GM12878 (cell line): Measurements from ENCODE around the gene RERE. TPM values are rescaled to one million over a fixed set of nuclear protein-coding genes. Genes with fewer than 3 reads are reported as not detected.

Experiments
- ATAC-seq: fragments of 200-7000 bp; cut with Tn5 transposase; 3 replicates; pipeline ENCODE4 v1.9.1; 2020; ENCODE audit warnings: mild to moderate bottlenecking, moderate library complexity
- BruUV-seq: library from RNA; stranded (reverse); fragments of 400-500 nt; replicated peaks from 2 replicates; lab custom pipeline; 2021; lab: Mats Ljungman, UMichigan
- CTCF ChIA-PET: fragments of 300-600 bp; sonication (Branson Sonifier 250); formaldehyde crosslinking; extraction: SDS; loops from one replicate; lab custom pipeline; 2021; ENCODE audit warnings: inconsistent platforms; lab: Yijun Ruan, JAX
- POLR2A ChIA-PET: fragments of 350-600 bp; formaldehyde crosslinking; extraction: SDS; loops from one replicate; lab custom pipeline; 2021; ENCODE audit warnings: inconsistent platforms; lab: Charles Lee
- RAD21 ChIA-PET: fragments of 300-600 bp; sonication (Branson Sonifier 250); formaldehyde crosslinking; loops from one replicate; lab custom pipeline; 2023; ENCODE audit warnings: antibody characterized with exemption; ENCODE audit not compliant: unreplicated experiment; lab: Charles Lee
- SMC1A ChIA-PET: fragments of 300-600 bp; sonication (Branson Sonifier 250); formaldehyde crosslinking; loops from one replicate; lab custom pipeline; 2023; ENCODE audit not compliant: unreplicated experiment, uncharacterized antibody; lab: Charles Lee
- DNase-seq: peaks from one replicate; pipeline ENCODE4 v3.0.0-alpha.2; 2011; ENCODE audit warnings: low read depth, low spot score
- FAIRE-seq: peaks from 3 replicates; lab custom pipeline; 2011; peaks lifted over from hg19 to GRCh38; lab: Jason Lieb, UNC
- H2AFZ ChIP-seq: 2 replicates; pipeline ENCODE4 v1.6.0; 2011; ENCODE audit warnings: low read depth, low read length, control low read depth; ENCODE audit not compliant: control insufficient read depth
- H3K27ac ChIP-seq: 2 replicates; pipeline ENCODE4 v1.5.1; 2011; ENCODE audit warnings: control low read depth; ENCODE audit not compliant: control insufficient read depth, insufficient read depth
- H3K27me3 ChIP-seq, 2 experiments: replicated peaks in 1 of 2; 2 replicates each; pipeline versions ENCODE4 v1.6.0 to v1.6.1; 2011; ENCODE audit warnings: low read length in 1 of 2; ENCODE audit not compliant: control insufficient read depth in 2 of 2, insufficient read depth in 2 of 2
- H3K36me3 ChIP-seq, 2 experiments: 2 replicates each; pipeline ENCODE4 v1.5.1; 2011; ENCODE audit warnings: low read length in 1 of 2; ENCODE audit not compliant: control insufficient read depth in 2 of 2, insufficient read depth in 2 of 2
- H3K4me1 ChIP-seq: 2 replicates; pipeline ENCODE4 v1.6.1; 2011; ENCODE audit warnings: mild to moderate bottlenecking, low read length, moderate library complexity, mixed read lengths; ENCODE audit not compliant: control insufficient read depth, insufficient read depth
- H3K4me2 ChIP-seq: 2 replicates; pipeline ENCODE4 v1.6.0; 2011; ENCODE audit warnings: control low read depth; ENCODE audit not compliant: control insufficient read depth, insufficient read depth
- H3K4me3 ChIP-seq: fragments of 200-600 bp; sonication (generic); 2 replicates; pipeline ENCODE4 v1.5.1; 2016
- H3K79me2 ChIP-seq: 2 replicates; pipeline ENCODE4 v1.6.0; 2011; ENCODE audit warnings: low read length; ENCODE audit not compliant: control insufficient read depth, insufficient read depth
- H3K9ac ChIP-seq: 2 replicates; pipeline ENCODE4 v1.8.0; 2011; ENCODE audit warnings: low read length, control low read depth, mixed read lengths; ENCODE audit not compliant: control insufficient read depth, insufficient read depth
- H3K9me3 ChIP-seq: replicated peaks from 3 replicates; pipeline ENCODE4 v1.5.1; 2011; ENCODE audit warnings: mild to moderate bottlenecking, low read length; ENCODE audit not compliant: control insufficient read depth, insufficient read depth
- H4K20me1 ChIP-seq: 2 replicates; pipeline ENCODE4 v1.6.0; 2011; ENCODE audit not compliant: control insufficient read depth, insufficient read depth
- BCL11A ChIP-seq: IDR thresholded peaks from 2 replicates; pipeline ENCODE4 v1.6.1; 2011; ENCODE audit warnings: low read depth, low read length
- BCL3 ChIP-seq: IDR thresholded peaks from 2 replicates; pipeline ENCODE4 v1.6.1; 2011; ENCODE audit warnings: borderline replicate concordance, low read depth, mild to moderate bottlenecking, moderate library complexity, low read length; ENCODE audit not compliant: insufficient read depth, poor library complexity, severe bottlenecking
- CREB1 ChIP-seq: IDR thresholded peaks from 2 replicates; pipeline ENCODE4 v1.6.1; 2012; ENCODE audit warnings: low read depth, mild to moderate bottlenecking, inconsistent platforms
- E4F1 ChIP-seq: fragments of 450-650 bp; IDR thresholded peaks from 2 replicates; pipeline ENCODE4 v1.6.1; 2018; ENCODE audit warnings: borderline replicate concordance, mild to moderate bottlenecking; ENCODE audit not compliant: partially characterized antibody
- ESRRA ChIP-seq: IDR thresholded peaks from 2 replicates; pipeline ENCODE4 v1.6.1; 2012; ENCODE audit warnings: mild to moderate bottlenecking, low read length, improper control_type of control experiment
- FOXK2 ChIP-seq: fragments of 450-650 bp; IDR thresholded peaks from 2 replicates; pipeline ENCODE4 v1.6.1; 2017; ENCODE audit warnings: mild to moderate bottlenecking, moderate library complexity
- KAT2A ChIP-seq: conservative IDR thresholded peaks from 2 replicates; pipeline ENCODE4 v1.6.1; 2011; ENCODE audit warnings: low read depth, low read length; ENCODE audit not compliant: control insufficient read depth
- NBN ChIP-seq: fragments of 450-650 bp; IDR thresholded peaks from 2 replicates; pipeline ENCODE4 v1.6.1; 2016
- NFIC ChIP-seq: IDR thresholded peaks from 2 replicates; pipeline ENCODE4 v1.6.1; 2012; ENCODE audit warnings: low read depth, mild to moderate bottlenecking, inconsistent platforms, low read length, moderate library complexity
- PKNOX1 ChIP-seq: fragments of 450-650 bp; IDR thresholded peaks from 2 replicates; pipeline ENCODE4 v1.6.1; 2016; ENCODE audit warnings: mild to moderate bottlenecking
- POU2F2 ChIP-seq: IDR thresholded peaks from 3 replicates; pipeline ENCODE4 v1.6.1; 2011; ENCODE audit warnings: low read depth, mild to moderate bottlenecking, low read length, borderline replicate concordance
- RBBP5 ChIP-seq: fragments of 200-600 bp; sonication (generic); conservative IDR thresholded peaks from 2 replicates; pipeline ENCODE4 v1.6.1; 2016
- SMAD5 ChIP-seq: IDR thresholded peaks from 2 replicates; pipeline ENCODE4 v1.6.1; 2016; ENCODE audit warnings: antibody characterized with exemption, low read depth
- TAF1 ChIP-seq: IDR thresholded peaks from 2 replicates; pipeline ENCODE4 v1.6.1; 2011; ENCODE audit warnings: mild to moderate bottlenecking, low read depth, low read length, borderline replicate concordance
- ZNF687 ChIP-seq: fragments of 450-650 bp; IDR thresholded peaks from 2 replicates; pipeline ENCODE4 v1.6.1; 2017; ENCODE audit warnings: mild to moderate bottlenecking, moderate library complexity
- WGBS: methylation state at CpG from one replicate; pipeline ENCODE4 v1.1.6; 2016; ENCODE audit warnings: low lambda C conversion rate; ENCODE audit not compliant: insufficient replicate concordance, insufficient coverage; ENCODE audit errors: missing lambda C conversion rate; 5-methylcytosine and 5-hydroxymethylcytosine counted together
- in situ Hi-C: fragments of 300-500 bp; cut with MboI; formaldehyde crosslinking; loops from 9 replicates; pipeline ENCODE4 v1.14.3; 2018; ENCODE audit warnings: mixed read lengths
- intact Hi-C: fragments of 100-400 bp; cut with micrococcal nuclease; formaldehyde crosslinking; loops from one replicate; pipeline ENCODE4 v1.14.2; 2022; ENCODE audit not compliant: unreplicated experiment
- polyA plus RNA-seq, 11 experiments: library from polyadenylated mRNA; depleted of rRNA in 4 of 11; unstranded in 6 of 11; stranded (reverse) in 5 of 11; fragments of >200 nt; fragmentation: Nextera tagmentation in 4 of 11; fragmentation: Illumina TruSeq in 1 of 11; extraction: Ambion mirVana in 4 of 11; extraction: Trizol in 1 of 11; gene quantifications; 1 replicate in 1 of 11; 2 replicates in 10 of 11; pipeline versions ENCODE4 v1.2.1 to v1.2.3, GENCODE V29; 2011 to 2016; ENCODE audit warnings: inconsistent platforms in 2 of 11, missing spikeins in 2 of 11, low read depth in 1 of 11
- total RNA-seq, 4 experiments: library from RNA; depleted of rRNA in 3 of 4; stranded (reverse); fragments of >200 nt in 3 of 4; fragmentation: Illumina TruSeq in 1 of 4; extraction: Trizol in 1 of 4; gene quantifications; 2 replicates each; pipeline versions ENCODE4 v1.2.1 to v1.2.3, GENCODE V29; 2013 to 2021

RERE gene
- total and polyA plus RNA-seq, 10 of the 15 experiments (the other 5 are each of a cell fraction or from before 2014, with no cell fraction given) = 5.2 to 60.5 (median 20.2) TPM

GRCh38 chr1:8388732-8389562 is 428.5 kb downstream of the RERE start:
- Histone ChIP-seq H3K4me1 (no peaks in the 10 kb centered on the region), H3K4me2 (no peak overlapping the region), H2AFZ (no peak overlapping the region), H3K4me3 (no peak overlapping the region), H3K9ac (no peak overlapping the region), H3K27ac (no peak overlapping the region), H3K36me3 (peaks cover 3 to 13% of the 10 kb centered on the region in 2 experiments), H3K79me2 (peaks cover 4% of the 10 kb centered on the region), H3K27me3 (no peaks in the 10 kb centered on the region), H4K20me1 (peaks cover 5% of the 10 kb centered on the region; the same call in 1 of the 2 replicates), H3K9me3 (no peaks in the 10 kb centered on the region)
- intact Hi-C loops = no loop called here
- POLR2A ChIA-PET = no interaction called here
- ATAC-seq = no peak
- SMC1A ChIA-PET = interaction anchor here (1.0 kb wide), 1 partner anchor 338 kb away, joined by 3 read pairs; no protein-coding TSS in a partner anchor
- 95% methylated on average over 12 of the region's 12 CpGs for WGBS
- RAD21 ChIA-PET = no interaction called here
- no TSS peak for BruUV-seq
- in situ Hi-C loops = no loop called here
- no peak for FAIRE-seq
- DNase-seq = no peak
- CTCF ChIA-PET = interaction anchor here (0.6 kb wide), 1 partner anchor 159 kb away, joined by 4 read pairs; no protein-coding TSS in a partner anchor
- TF ChIP-seq BCL3 = no peak
- TF ChIP-seq ESRRA = no peak
- TF ChIP-seq RBBP5 = no peak
- no peak for TF ChIP-seq NFIC
- no peak for TF ChIP-seq KAT2A
- TF ChIP-seq PKNOX1 = no peak
- TF ChIP-seq NBN = no peak
- no peak for TF ChIP-seq POU2F2
- no peak for TF ChIP-seq BCL11A
- TF ChIP-seq FOXK2 = no peak
- no peak for TF ChIP-seq E4F1
- TF ChIP-seq SMAD5 = no peak
- TF ChIP-seq TAF1 = no peak
- TF ChIP-seq ZNF687 = no peak
- no peak for TF ChIP-seq CREB1
